NCI-H82 (cell line): Measurements from ENCODE around the gene TMEM63A.
A peak's percentile ranks its signal among the peaks of the same experiment; 100 is the strongest.

Experiments
- DNase-seq: peaks from one replicate; lab custom pipeline; 2025; lab: John Stamatoyannopoulos, UW

Gene TMEM63A

DNA sequence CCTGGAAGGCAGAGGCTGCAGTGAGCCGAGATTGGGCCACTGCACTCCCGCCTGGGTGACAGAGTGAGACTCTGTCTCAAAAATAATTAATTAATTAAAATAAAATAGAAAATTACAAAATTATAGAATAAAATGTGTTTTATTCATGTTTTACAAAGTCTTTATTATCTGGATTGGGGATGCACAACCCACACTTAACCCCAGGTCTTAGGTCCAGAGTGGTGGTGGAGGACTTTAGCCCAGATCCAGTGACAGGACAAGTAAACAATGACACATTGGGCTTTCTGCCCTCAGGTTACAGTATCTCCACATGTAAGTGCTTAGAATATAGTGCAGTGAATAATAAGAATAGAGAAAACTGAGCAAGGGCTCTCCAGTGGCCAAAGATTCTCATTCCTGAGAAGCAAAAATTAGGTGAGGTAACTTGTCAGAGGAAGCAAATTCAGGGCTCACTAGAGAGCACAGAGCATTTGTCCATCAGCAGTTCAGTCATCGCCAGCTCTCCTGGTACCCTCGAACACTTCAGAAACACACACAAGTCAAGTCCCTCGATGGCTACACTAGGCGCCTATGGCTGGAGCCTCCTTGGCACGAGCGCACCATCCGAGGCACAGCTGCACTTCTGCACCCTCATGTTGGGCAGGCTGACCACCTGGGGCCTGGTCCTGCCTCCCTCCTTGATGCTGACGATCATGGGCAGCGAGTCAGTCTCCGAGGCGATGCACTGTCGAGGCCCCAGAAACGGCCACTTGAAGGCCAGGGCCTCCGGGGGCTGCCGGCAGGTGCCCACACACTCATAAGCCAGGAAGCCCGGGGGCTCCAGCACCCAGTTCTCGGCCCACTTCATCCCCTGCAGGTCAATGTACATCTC lies 4.2 kb upstream of the TMEM63A start:
- no peak for DNase-seq

DNA sequence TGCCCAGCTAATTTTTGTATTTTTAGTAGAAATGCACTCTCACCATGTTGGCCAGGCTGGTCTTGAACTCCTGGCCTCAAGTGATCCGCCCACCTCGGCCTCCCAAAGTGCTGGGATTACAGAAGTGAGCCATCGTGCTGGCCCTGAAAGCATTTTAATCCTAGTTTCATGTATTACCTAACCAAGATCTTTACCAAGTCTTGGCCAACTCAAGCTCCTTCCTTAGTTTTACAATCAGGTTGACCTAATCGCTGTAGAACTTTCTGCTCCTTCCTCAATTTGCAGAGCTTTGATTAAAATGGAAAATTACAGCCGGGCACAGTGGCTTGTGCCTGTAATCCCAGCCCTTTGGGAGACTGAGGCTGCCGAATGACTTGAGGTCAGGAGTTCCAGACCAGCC lies 3.2 kb upstream of the TMEM63A start:
- DNase-seq, result no peak

DNA sequence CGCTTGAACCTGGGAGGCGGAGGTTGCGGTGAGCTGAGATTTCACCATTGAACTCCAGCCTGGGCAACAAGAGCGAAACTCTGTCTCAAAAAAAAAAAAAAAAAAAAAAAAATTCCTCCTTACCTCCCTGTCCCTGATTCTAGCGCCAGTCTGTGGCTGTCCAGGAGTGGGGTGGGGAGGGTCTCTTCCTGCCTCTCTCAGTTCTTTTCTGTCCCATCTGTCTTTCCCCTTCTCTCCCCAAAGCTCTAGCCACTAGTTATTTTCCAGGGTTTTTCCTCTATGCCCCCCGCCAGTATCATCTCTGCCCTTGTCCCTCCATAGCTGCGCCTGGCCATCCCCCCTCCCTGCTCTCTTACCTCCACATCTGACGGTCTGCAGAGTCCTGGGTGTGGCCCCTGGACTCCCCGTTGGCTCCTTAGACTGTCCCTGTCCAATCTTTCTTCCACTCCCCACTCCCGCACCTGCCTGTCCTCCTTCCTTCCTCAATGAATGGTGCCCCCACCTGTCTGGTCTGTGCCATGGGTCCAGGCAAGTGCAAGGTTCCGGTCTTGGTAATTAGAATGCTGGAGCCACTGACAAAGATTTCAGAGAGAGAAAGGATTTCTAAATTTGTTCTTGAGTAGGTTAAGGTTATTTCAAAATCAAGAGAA lies 1.6 kb upstream of the TMEM63A start:
- DNase-seq, result no peak

DNA sequence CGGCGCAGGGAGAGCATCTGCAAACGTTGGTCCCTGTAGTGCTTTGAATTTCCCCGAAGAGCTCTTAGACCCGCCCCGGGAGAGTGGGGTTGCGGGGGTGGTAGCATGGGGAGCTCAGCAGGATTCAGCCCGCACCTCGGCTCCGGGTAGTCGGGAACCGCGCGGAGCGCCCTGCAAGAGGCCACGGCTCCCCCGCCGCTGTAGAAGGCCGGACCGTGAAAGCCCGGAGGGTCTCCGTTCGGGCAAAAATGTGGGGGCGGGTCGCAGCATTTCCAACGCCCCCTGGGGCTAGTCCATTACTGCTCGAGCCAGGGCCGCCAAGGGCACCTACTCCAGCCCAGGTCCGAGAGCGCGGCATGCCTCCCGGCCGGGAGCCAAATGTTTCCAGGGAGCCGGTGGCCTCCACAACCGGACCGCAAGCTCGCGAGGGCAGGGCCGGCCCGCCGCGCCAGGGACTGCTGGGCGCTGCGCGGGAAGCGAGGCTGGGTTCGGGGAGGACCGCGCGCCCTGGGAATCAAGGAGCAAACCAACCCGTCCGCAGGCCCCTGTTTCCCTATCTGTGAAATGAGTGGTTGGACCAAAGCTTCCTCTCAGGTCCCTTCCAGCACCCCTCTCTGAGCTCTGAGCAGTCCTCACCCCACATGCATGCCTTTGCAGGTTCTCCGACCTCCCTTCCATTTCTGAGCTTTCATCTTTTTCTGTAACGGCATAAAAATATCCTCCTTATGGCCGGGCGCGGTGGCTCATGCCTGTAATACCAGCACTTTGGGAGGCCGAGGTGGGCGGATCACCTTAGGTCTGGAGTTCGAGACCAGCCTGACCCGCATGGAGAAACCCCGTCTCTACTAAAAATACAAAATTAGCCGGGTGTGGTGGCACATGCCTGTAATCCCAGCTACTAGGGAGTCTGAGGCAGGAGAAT lies 775 bp upstream of the TMEM63A start:
- no peak for DNase-seq

DNA sequence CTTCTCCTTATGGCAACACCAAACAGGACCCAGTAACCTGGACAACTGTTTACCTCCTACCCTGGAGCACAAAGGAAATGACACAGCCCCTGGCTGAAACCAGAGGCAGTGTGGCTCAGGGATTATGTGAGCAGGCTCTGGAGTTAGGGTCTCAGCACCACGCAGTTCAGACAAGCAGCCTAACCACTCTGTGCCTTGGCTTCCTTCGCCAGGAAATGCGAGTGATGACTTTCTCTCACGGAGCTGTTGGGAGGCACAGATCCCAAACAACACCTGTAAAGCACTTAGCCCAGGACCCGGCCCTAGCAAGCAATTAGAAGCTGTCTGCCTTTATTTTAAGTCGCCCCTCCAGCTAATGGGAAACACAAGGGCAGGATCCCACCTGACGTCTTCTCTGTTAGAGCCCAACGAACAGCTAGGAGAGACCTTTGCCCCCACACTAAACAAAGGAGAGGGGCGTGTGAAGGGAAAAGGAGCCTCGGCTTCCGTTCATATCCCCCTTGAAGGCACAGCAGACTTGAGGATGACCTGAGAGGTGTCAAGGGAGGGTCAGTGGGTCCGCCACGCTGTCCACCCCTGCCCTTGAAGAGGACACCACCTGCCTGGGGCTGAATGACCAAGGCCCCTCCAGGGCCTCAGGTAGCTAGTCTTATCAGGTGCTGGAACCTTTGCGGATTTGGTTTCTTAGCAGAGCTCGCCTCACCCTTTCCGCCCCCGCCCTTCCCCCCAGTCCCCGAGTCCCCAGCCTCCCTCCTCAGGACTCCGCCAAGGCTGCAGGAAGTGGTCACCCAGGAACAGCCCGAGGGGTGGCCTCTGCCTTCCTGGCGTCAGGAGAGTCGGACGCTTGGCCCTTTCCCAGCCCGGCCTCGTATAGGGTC lies 860 bp downstream of the TMEM63A start:
- no peak for DNase-seq

DNA sequence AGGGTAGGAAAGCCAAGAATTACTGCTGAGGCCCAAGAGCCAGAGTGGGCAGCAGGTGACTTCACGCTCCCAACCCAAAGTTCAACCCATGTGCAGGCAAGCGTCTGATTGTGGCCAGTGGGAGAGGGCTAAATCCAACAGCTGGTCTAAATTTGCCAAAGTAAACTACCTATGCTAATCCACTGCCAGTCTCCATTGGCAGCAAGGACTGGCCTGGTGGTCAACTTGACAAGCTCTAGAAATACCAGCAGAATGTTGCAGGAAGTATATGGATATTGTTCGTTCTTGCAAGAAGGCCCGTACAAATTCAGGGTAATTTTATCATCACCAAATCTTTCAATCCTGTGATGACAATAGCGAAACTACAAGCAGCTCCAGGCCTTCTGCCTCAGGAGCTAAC lies 1.5 kb downstream of the TMEM63A start:
- DNase-seq, result no peak

DNA sequence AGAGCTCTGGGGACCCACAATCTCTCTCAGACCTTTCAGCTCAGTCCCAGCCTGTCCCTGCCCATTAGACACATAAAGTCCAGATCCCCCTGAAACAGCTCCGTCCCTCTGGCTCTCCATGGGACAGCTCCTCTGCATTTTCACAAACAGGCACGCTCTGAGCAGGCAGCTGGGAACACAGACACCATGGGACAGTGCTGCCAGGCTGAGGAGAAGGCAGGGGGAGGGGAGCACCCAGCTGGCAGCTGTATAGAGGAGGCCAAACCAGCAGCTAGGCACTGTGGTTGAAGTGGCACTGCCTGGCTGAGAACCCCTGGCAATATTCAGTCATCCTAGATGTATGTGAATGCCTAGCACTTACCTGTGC lies 2.0 kb downstream of the TMEM63A start:
- DNase-seq, result no peak

DNA sequence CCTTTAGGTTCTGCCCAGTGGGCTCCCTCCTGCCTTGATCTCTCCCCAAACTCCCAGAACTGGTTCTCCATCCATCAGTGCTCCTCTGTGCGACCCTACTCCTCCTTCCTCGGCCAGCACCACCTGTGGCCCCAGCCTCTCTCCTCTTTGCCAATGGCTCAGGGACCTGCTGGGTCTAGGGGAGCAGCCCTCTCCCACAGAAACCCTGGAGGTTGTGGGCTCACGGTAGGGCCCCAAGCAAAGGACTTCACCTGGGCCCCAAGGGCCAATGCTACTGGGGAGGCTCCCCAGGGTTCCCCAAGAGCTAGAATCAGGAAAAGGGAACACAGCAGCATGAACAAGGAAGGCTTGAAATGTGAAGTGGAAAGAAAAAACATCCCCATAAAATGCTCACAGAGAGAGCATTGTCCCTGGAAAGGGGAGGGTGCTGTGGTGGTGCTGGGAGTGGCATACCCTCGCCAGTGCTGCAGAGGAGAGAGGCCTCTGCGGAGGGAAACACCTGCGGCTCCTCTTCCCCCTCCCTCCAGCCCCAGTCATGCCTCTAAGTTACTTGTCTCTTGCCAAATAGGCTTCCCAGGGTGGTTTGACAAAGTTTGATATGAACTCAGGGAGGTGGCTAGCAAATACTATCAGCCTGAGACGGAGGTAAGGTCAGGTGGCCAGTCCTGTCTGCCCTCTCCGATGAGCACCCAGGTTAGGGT lies 2.5 kb downstream of the TMEM63A start:
- no peak for DNase-seq

DNA sequence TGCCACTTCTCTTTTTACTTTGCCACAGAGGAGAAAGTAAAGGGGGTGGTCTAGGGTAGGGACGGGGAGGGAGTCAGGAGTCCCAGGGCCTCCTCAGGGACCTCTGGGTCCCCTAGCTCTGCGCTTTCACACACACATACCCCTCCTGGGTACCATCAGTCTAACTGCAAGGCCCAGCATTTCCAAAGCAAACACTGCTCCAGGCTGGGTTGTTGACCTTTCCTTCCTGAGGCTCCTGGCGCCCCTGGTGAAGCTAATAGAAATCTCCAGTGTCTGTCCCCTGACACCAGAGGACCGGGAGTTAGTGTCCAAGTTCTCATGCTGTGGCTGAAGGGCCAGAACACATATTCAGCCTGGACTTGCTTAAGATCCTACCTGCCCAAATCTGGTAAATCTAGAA lies 3.9 kb downstream of the TMEM63A start:
- no peak for DNase-seq

DNA sequence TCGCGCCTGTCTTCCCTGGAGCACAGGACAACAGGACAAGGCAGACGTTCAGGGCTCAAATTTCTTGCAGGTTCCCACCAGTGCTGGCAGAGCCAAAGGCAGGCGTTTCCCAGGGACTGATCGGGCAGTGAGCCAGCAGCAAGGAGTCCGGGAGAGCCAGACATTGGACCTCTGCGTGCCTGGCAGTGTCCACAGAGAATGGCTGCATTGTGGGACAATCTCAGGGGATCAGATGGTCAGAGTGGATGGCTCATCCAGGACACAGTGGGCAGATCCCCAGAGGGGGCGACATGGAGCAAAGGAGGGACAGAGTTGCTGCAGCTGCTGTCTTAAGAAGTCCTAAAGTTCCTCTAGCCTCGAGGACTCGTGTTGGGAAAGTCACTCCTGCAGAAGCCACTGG lies 4.6 kb downstream of the TMEM63A start:
- peak; percentile 84 for DNase-seq

DNA sequence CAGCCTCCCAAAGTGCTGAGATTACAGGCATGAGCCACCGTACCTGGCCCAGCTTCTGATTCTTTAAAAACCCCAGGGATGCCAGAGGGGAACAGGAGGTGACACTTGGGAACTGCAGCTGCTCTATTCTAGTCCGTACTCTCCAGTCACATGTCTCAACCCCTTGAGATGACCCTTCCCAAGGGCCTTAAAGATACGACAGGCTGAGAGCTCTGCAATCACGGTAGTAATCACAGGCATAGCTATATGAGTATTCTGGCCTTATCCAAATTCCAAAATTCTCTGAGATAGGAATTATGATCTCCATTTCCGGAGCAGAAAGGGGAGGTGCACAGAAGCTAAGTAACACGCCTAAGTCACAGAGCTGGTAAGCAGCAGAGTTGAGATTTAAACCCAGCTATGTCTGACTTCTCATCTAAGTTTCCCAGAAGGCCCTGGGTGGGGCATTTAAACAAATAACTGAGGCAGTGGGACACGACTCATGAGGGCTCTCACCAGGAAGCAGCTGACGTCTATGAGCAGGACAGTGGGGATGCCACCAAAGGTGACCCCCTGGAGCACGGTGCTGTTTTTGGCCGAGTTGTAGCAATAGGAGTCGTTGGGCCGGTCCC lies 5.2 kb downstream of the TMEM63A start:
- DNase-seq, result no peak

DNA sequence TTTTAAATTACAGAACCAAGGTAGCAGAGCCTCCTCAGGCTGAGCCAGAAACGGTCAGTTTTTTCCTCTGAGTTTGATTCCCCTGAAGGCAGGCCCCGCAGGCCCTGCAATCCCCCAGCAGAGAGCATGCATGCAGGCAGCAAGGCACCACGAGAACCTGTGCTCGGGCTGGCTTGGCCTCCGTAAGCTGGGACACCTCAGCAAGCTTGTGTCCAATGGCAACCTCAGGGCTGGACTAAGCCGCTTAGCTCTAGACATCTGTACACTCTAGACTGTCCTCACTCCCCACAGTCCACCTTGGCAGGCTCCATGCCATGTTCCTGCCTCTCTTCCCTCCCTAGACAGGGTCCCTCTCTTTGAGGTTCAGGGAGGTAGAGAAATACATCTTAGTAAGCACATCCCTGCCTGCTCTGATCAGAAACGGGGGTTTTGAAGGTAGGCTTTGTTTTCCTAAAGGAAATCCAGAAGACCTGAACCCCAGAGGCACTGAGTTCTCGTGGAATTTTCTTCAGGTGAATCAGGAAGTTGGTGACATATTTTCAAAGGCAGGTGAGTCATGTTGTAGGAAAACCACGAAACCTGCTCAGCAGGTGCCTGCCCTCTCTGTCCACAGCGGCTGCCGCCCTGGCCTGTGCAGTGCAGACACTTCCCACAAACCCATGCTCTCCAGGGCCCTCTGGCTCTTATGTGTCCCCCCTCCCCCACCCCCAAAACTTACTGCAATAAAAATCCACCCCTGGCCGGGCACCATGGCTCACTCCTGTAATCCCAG lies 7.0 kb downstream of the TMEM63A start:
- DNase-seq, result peak; percentile 96

DNA sequence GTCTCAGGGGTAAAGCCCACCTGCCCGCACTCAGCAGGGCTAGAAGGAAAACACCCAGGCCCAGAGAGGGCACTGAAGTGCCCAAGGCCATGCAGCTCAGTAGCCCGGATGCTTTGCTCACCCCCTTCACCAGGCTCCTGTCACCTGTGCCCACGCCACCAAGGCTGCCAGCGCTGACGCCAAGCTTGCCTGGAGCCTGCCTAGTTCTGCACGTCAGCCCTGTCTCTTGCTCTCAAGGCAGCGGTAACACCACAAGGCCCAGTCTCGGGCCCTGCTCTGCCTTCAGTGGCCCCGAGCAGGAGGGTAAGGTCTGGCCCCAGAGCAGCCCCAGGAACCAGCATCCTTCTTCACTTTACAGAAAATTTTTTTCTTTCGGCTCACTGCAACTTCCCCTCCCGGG lies 7.7 kb downstream of the TMEM63A start:
- DNase-seq, result no peak

DNA sequence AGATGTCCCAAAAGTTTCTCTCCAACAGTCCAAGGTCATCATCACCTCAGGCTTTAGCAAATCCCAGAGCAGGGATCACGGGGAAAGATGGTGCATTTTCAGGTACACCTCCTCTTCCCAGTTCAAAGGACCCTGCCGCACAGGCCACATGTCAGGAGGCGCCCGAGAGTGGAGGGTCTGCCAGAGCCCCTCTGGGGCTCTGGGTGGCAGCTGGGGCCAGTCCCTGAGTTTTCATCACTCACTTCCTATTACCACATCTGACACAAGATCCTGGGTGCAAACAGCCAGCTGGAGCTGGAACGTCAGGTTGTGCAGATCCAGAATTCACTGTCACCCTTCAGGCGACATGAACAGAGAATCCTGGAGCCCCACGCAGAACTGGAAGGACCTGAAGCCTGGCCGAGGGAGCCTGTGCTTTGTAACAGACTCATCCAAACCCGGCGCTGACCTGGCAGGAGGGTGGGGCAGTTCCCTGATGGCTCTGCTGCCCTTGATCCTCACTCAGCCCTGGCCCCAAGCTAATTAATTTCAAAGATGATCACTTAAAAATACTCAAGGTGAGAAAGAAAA lies 8.8 kb downstream of the TMEM63A start:
- DNase-seq, result no peak

DNA sequence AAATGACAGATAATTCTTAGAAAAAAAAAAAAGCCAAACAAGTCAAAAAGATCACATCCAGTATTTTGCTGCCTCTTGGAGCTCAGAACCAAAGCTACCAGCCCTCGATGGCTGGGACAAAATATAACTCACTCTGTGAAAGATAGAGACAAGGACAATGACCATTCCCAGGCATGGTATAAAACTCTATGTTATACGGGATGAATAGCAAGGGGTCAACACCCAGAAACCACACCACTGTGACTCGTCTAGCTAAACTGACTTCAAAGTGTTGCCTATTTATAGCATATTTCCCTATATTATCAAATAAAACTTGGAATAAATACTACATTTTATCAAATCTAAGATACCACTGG lies 10.1 kb downstream of the TMEM63A start:
- no peak for DNase-seq

DNA sequence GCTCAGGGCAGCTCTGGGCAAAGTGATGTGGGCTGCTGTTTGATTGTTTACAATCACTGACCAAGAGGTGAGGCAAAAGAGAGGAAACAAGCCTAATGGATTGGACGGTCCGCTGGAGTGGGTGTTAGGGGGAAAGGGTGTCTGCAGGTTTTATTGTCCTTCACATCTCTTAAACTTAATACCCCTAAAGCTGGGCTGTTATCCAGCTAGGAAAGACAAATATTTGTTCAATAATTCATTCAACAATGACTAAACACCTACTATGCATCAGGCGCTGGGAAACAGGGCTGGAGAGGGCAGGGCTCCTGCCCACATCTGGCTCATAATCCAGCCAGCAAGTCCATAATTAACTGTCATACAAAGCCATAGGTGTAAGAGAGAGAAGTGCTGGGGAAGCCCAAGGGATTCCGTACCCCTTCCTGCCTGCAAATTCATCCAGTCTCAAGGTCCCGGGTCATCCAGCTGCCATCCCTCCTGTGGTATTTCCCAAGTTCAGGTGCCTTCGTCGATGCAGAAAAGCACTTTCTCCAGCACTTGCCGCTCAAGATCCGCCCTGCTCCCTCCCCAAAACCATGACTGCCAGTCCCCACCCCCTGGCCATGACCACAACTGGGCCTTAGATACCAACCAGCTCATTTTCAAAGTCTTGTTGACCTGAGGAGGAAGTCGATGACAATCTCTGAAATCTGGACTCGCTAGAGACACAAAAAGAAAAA lies 10.7 kb downstream of the TMEM63A start:
- DNase-seq, result no peak

DNA sequence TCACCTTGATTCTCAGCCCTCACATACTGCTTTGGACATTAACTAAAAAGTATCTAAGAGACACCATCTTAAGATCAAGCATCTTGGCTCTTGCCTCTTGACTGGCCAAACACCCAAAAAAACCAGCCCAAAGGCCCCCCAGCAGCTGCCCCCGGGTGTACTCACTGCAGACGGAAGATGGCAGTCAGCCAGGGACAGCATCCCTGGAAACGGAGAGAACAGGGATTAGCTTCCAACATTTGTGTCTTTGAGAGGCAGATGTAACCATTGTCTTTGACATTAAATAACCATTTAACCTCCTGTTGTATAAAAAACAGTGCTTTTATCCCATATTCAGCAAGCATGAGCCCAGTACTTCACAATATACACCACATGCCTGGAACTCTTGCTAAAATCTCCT lies 11.3 kb downstream of the TMEM63A start:
- no peak for DNase-seq

DNA sequence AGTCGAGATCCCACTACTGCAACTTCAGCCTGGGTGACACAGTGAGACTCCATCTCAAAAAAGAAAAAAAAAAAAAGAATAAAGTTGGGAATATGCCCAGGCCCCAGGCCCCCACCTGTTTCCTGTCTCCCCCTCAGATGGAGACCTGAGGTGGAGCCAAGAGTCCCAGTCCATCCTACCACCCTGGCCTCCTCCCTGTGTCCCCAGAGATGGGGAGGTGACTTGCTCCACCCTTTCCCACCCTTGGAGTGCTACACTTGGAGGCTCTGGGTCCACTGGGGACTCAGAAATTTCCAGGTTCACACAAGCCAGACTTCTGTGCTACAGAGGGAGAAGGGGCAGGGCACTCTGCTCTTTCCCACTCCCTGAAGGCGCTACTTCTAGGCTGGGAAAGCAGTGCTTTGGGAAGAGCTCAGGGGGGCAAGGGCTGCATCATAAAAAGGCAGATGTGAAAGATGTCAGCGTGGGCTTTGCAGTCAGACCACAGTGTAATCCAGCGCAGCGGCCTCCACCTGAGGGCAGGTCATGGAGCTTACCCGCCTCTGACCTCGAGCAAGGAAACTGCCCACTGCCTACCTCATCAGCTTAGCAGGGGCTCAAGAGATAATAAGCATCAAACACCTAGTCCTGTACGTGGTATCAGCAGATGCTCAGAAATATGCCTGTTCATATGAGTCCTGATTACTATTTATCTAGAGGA lies 13.4 kb downstream of the TMEM63A start:
- DNase-seq, result peak; percentile 59
